ENCODE results near the gene C5orf63.
"Not testable (repeated sequence)": the region's sequence is repeated elsewhere in the genome, so short reads cannot be mapped to it uniquely, and the experiment has no call there.

- not testable (repeated sequence) for TF ChIP-seq CTCF (conservative IDR thresholded peaks at IDR 0.05; ENCODE audit: low read depth in 2 of 2); EZH2 (IDR thresholded peaks at IDR 0.05; ENCODE audit: low read depth, unreplicated experiment); JUNB (IDR thresholded peaks at IDR 0.05; ENCODE audit: unreplicated experiment); EZH2phosphoT487 (IDR thresholded peaks at IDR 0.05; ENCODE audit: unreplicated experiment)
These were observed 19.8 kb downstream of the C5orf63 start for GRCh38 chr5:127053551-127053950.
